Caco-2 (cell line): Measurements from ENCODE around the gene PRKCSH. TPM values are rescaled to one million over a fixed set of nuclear protein-coding genes. Genes with fewer than 3 reads are reported as not detected.
"Not testable (repeated sequence)": the region's sequence is repeated elsewhere in the genome, so short reads cannot be mapped to it uniquely, and the experiment has no call there.

ENCODE experiments used
- BruUV-seq: library from RNA; stranded (reverse); fragments of 400-500 nt; replicated peaks from 2 replicates; lab custom pipeline; 2021; lab: Mats Ljungman, UMichigan
- CTCF ChIA-PET: fragments of 300-600 bp; sonication (Branson Sonifier 250); formaldehyde crosslinking; loops from one replicate; lab custom pipeline; 2022; ENCODE audit warnings: antibody characterized with exemption; lab: Charles Lee
- POLR2A ChIA-PET: fragments of 300-600 bp; sonication (Branson Sonifier 250); formaldehyde crosslinking; loops from one replicate; lab custom pipeline; 2022; ENCODE audit warnings: antibody characterized with exemption; lab: Charles Lee
- DNase-seq, 2 experiments: peaks; one replicate each; pipeline versions ENCODE4 v3.0.0 to v3.0.0-alpha.2; 2020 to 2022
- H3K27me3 ChIP-seq: replicated peaks from 2 replicates; pipeline ENCODE4 v1.6.0; 2011; ENCODE audit warnings: low read length; ENCODE audit not compliant: control insufficient read depth, insufficient read depth
- H3K36me3 ChIP-seq: 2 replicates; pipeline ENCODE4 v1.5.1; 2011; ENCODE audit warnings: low read length; ENCODE audit not compliant: control insufficient read depth, insufficient read depth
- H3K4me1 ChIP-seq: fragments of 250-450 bp; sonication (Bioruptor Pico); 2 replicates; pipeline ENCODE4 v1.5.1; 2020; ENCODE audit warnings: mild to moderate bottlenecking
- H3K4me3 ChIP-seq: 2 replicates; pipeline ENCODE4 v1.5.1; 2011; ENCODE audit warnings: low read depth, mild to moderate bottlenecking, control low read depth, low read length
- H3K9me3 ChIP-seq: fragments of 250-450 bp; sonication (Bioruptor Pico); 2 replicates; pipeline ENCODE4 v1.5.1; 2020; ENCODE audit warnings: mild to moderate bottlenecking, moderate library complexity
- H3K27ac Mint-ChIP-seq: one replicate; pipeline ENCODE4 v1.8.0; 2022; ENCODE audit warnings: mixed read lengths; ENCODE audit not compliant: unreplicated experiment
- H3K27me3 Mint-ChIP-seq: one replicate; pipeline ENCODE4 v1.8.0; 2022; ENCODE audit warnings: mixed read lengths; ENCODE audit not compliant: insufficient read depth, unreplicated experiment
- H3K36me3 Mint-ChIP-seq: one replicate; pipeline ENCODE4 v1.8.0; 2022; ENCODE audit warnings: mild to moderate bottlenecking, mixed read lengths; ENCODE audit not compliant: insufficient read depth, unreplicated experiment
- H3K4me1 Mint-ChIP-seq: one replicate; pipeline ENCODE4 v1.8.0; 2022; ENCODE audit warnings: low read depth, mixed read lengths; ENCODE audit not compliant: unreplicated experiment
- H3K4me3 Mint-ChIP-seq: one replicate; pipeline ENCODE4 v1.8.0; 2022; ENCODE audit warnings: mild to moderate bottlenecking, moderate library complexity, mixed read lengths; ENCODE audit not compliant: unreplicated experiment
- H3K9me3 Mint-ChIP-seq: one replicate; pipeline ENCODE4 v1.8.0; 2022; ENCODE audit warnings: mixed read lengths; ENCODE audit not compliant: unreplicated experiment
- CTCF ChIP-seq, 2 experiments: fragments of 200-600 bp in 1 of 2; IDR thresholded peaks; 1 replicate in 1 of 2; 2 replicates in 1 of 2; pipeline versions ENCODE4 v1.5.1 to v1.8.0; 2011 to 2022; ENCODE audit warnings: antibody characterized with exemption in 1 of 2, control low read depth in 1 of 2, inconsistent platforms in 1 of 2, low read depth in 1 of 2, low read length in 1 of 2, mild to moderate bottlenecking in 1 of 2, moderate library complexity in 1 of 2; ENCODE audit not compliant: insufficient read depth in 1 of 2, severe bottlenecking in 1 of 2, unreplicated experiment in 1 of 2
- intact Hi-C: fragments of 100-400 bp; cut with micrococcal nuclease; formaldehyde crosslinking; loops from one replicate; pipeline ENCODE4 v1.10.0; 2022; ENCODE audit not compliant: unreplicated experiment
- total RNA-seq: library from RNA; stranded (reverse); gene quantifications from 2 replicates; pipeline ENCODE4 v1.2.3, GENCODE V29; 2022

PRKCSH gene
- total RNA-seq, 1 experiment from 2014 or later: 456 TPM

- Mint-ChIP-seq H3K4me1 (peaks cover 6% of the 10 kb centered on the region), H3K9me3 (no peaks in the 10 kb centered on the region), H3K36me3 (no peaks in the 10 kb centered on the region), H3K27me3 (no peaks in the 10 kb centered on the region), H3K27ac (no peak overlapping the region), H3K4me3 (no peak overlapping the region)
- ChIA-PET CTCF (interaction anchor here (0.6 to 0.9 kb wide), 2 partner anchors 43 to 489 kb away, joined by 3 to 4 read pairs; no protein-coding TSS in a partner anchor), POLR2A (interaction anchor here (0.7 kb wide), 1 partner anchor 432 kb away, joined by 13 read pairs; no protein-coding TSS in a partner anchor)
- Histone ChIP-seq H3K4me3 (no peak overlapping the region), H3K36me3 (no peaks in the 10 kb centered on the region), H3K9me3 (no peaks in the 10 kb centered on the region), H3K4me1 (no peaks in the 10 kb centered on the region), H3K27me3 (no peaks in the 10 kb centered on the region)
- intact Hi-C loops: no loop called here
- BruUV-seq: no TSS peak
- TF ChIP-seq CTCF (IDR thresholded peaks at IDR 0.05; ENCODE audit: insufficient read depth in 1 of 2, low read depth in 1 of 2, low read length in 1 of 2, severe bottlenecking in 1 of 2, unreplicated experiment in 1 of 2): no peak
- no peak for DNase-seq
Observed at GRCh38 chr19:11423791-11424181, 11.6 kb upstream of the PRKCSH start.

GRCh38 chr19:11425719-11426457 is 9.5 kb upstream of the PRKCSH start:
- BruUV-seq: no TSS peak
- Histone ChIP-seq H3K4me1 (no peaks in the 10 kb centered on the region), H3K36me3 (no peaks in the 10 kb centered on the region), H3K4me3 (no peak overlapping the region), H3K27me3 (no peaks in the 10 kb centered on the region), H3K9me3 (no peaks in the 10 kb centered on the region)
- CTCF ChIA-PET: interaction anchor here (0.6 kb wide), 1 partner anchor 45 kb away, joined by 3 read pairs; no protein-coding TSS in a partner anchor
- POLR2A ChIA-PET: no interaction called here
- no peak for TF ChIP-seq CTCF (IDR thresholded peaks at IDR 0.05; ENCODE audit: insufficient read depth in 1 of 2, low read depth in 1 of 2, low read length in 1 of 2, severe bottlenecking in 1 of 2, unreplicated experiment in 1 of 2)
- Mint-ChIP-seq H3K4me3 (no peak overlapping the region), H3K27me3 (no peaks in the 10 kb centered on the region), H3K27ac (no peak overlapping the region), H3K9me3 (no peaks in the 10 kb centered on the region), H3K4me1 (peaks cover 6% of the 10 kb centered on the region), H3K36me3 (no peaks in the 10 kb centered on the region)
- intact Hi-C loops: no loop called here
- DNase-seq: no peak

- Histone ChIP-seq H3K4me1 (no peaks in the 10 kb centered on the region), H3K36me3 (no peaks in the 10 kb centered on the region), H3K27me3 (no peaks in the 10 kb centered on the region), H3K9me3 (no peaks in the 10 kb centered on the region), H3K4me3 (no peak overlapping the region)
- no peak for DNase-seq
- Mint-ChIP-seq H3K4me1 (peaks cover 6% of the 10 kb centered on the region), H3K9me3 (no peaks in the 10 kb centered on the region), H3K4me3 (no peak overlapping the region), H3K27me3 (no peaks in the 10 kb centered on the region), H3K27ac (no peak overlapping the region), H3K36me3 (no peaks in the 10 kb centered on the region)
- CTCF ChIA-PET: no interaction called here
- intact Hi-C loops: no loop called here
- no peak for TF ChIP-seq CTCF (IDR thresholded peaks at IDR 0.05; ENCODE audit: insufficient read depth in 1 of 2, low read depth in 1 of 2, low read length in 1 of 2, severe bottlenecking in 1 of 2, unreplicated experiment in 1 of 2)
- no TSS peak for BruUV-seq
- POLR2A ChIA-PET: no interaction called here
Observed at GRCh38 chr19:11426656-11427055, 8.8 kb upstream of the PRKCSH start.

GRCh38 chr19:11433526-11433925 is 1.9 kb upstream of the PRKCSH start:
- POLR2A ChIA-PET, CTCF ChIA-PET, H3K9me3 Mint-ChIP-seq, H3K4me3 ChIP-seq, H3K9me3 ChIP-seq, intact Hi-C loops, BruUV-seq, H3K4me1 Mint-ChIP-seq, DNase-seq, H3K27ac Mint-ChIP-seq, H3K27me3 ChIP-seq, H3K4me1 ChIP-seq, H3K4me3 Mint-ChIP-seq, H3K36me3 ChIP-seq, H3K27me3 Mint-ChIP-seq: not testable (repeated sequence)
- peaks cover 38% of the 10 kb centered on the region for H3K36me3 Mint-ChIP-seq
